ENCODE data around the gene SFRP2. TPM values are rescaled to one million over a fixed set of nuclear protein-coding genes. Genes with fewer than 3 reads are reported as not detected.

Gene SFRP2
- total RNA-seq, 1 donor from 2014 or later: not detected

GRCh38 chr4:153814789-153815188 lies 25.9 kb upstream of the SFRP2 start:
- no peak overlapping the region for H3K4me3 ChIP-seq (ENCODE audit: low read depth, low read length)
- no peak for TF ChIP-seq CTCF (conservative IDR thresholded peaks at IDR 0.05; ENCODE audit: low read depth, low read length)
- no peak for DNase-seq (ENCODE audit: low read depth)

GRCh38 chr4:153809916-153810810 lies 21.3 kb upstream of the SFRP2 start:
- TF ChIP-seq CTCF (conservative IDR thresholded peaks at IDR 0.05; ENCODE audit: low read depth, low read length): no peak
- DNase-seq (ENCODE audit: low read depth): no peak
- H3K4me3 ChIP-seq (ENCODE audit: low read depth, low read length): no peak overlapping the region

- DNase-seq (ENCODE audit: low read depth): no peak
- H3K4me3 ChIP-seq (ENCODE audit: low read depth, low read length): no peak overlapping the region
- no peak for TF ChIP-seq CTCF (conservative IDR thresholded peaks at IDR 0.05; ENCODE audit: low read depth, low read length)
These were observed 20.4 kb upstream of the SFRP2 start for GRCh38 chr4:153809307-153809706.

- DNase-seq (ENCODE audit: low read depth): no peak
- H3K4me3 ChIP-seq (ENCODE audit: low read depth, low read length): no peak overlapping the region
- no peak for TF ChIP-seq CTCF (conservative IDR thresholded peaks at IDR 0.05; ENCODE audit: low read depth, low read length)
These were observed 19.3 kb upstream of the SFRP2 start for GRCh38 chr4:153808175-153808574.

GRCh38 chr4:153806073-153806472 lies 17.2 kb upstream of the SFRP2 start:
- no peak overlapping the region for H3K4me3 ChIP-seq (ENCODE audit: low read depth, low read length)
- no peak for TF ChIP-seq CTCF (conservative IDR thresholded peaks at IDR 0.05; ENCODE audit: low read depth, low read length)
- no peak for DNase-seq (ENCODE audit: low read depth)

GRCh38 chr4:153804722-153805121 lies 15.8 kb upstream of the SFRP2 start:
- no peak for DNase-seq (ENCODE audit: low read depth)
- H3K4me3 ChIP-seq (ENCODE audit: low read depth, low read length): no peak overlapping the region
- no peak for TF ChIP-seq CTCF (conservative IDR thresholded peaks at IDR 0.05; ENCODE audit: low read depth, low read length)

GRCh38 chr4:153799694-153800074 lies 10.8 kb upstream of the SFRP2 start:
- H3K4me3 ChIP-seq (ENCODE audit: low read depth, low read length): no peak overlapping the region
- TF ChIP-seq CTCF (conservative IDR thresholded peaks at IDR 0.05; ENCODE audit: low read depth, low read length): no peak
- DNase-seq (ENCODE audit: low read depth): no peak
